ENCODE results near the gene DLGAP1. TPM values are rescaled to one million over a fixed set of nuclear protein-coding genes. Genes with fewer than 3 reads are reported as not detected.
"Not testable (repeated sequence)": the region's sequence is repeated elsewhere in the genome, so short reads cannot be mapped to it uniquely, and the experiment has no call there.

DLGAP1 gene
- total RNA-seq, 1 experiment from 2014 or later: 0.53 TPM

DNA sequence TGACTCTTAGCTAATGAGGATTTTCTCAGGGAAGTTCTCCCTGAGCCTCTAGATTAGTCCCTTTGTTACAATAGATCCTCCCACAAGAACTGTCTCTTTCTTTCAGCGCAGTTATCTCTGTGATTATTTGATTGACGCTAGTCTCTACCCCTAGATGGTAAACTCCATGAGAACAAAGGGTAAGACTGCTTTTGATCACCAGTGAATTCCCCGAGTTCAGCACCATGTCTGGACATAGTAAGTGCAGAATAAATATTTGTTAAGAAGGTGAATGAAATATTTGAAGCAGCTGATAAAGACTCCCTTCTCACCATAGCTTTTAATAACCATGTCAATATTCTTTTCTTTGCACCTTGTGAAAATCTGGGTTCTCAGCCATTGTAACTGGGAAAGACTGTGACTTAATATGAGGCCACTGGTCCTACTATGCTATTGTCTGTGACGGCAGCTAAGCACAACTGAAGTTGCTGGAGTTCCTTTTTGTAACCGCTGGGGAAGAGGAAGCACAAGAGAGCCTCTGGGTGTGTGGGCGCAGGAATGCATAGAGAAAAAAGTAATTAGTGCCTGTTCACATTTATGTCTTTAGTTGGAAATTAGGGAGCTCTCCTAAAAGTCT, 790.4 kb downstream of the DLGAP1 start:
- peak; percentile 85 for DNase-seq (ENCODE audit: low spot score)

- no peak for DNase-seq (ENCODE audit: low spot score)
These were observed 791.1 kb downstream of the DLGAP1 start for GRCh38 chr18:3663870-3664512.

DNA sequence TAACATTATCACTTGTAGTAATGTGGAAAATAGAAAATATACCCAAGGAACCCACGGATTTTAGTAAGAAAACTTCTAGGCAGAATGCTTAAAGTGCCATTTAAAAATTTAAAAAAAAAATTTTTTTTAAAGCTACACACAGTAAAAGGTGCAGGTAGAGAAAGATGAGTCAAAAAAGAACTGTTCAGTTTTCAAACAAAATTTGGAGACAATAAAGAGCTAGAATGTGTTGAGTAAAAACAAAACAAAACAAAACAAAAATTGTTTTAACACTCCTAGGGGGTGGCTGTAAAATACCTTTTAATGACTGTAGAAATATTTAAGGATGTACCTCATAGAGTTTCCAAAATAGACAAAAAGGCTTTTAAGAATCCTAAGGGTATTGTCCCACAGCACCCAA, 793.1 kb downstream of the DLGAP1 start:
- no peak for DNase-seq (ENCODE audit: low spot score)

DNA sequence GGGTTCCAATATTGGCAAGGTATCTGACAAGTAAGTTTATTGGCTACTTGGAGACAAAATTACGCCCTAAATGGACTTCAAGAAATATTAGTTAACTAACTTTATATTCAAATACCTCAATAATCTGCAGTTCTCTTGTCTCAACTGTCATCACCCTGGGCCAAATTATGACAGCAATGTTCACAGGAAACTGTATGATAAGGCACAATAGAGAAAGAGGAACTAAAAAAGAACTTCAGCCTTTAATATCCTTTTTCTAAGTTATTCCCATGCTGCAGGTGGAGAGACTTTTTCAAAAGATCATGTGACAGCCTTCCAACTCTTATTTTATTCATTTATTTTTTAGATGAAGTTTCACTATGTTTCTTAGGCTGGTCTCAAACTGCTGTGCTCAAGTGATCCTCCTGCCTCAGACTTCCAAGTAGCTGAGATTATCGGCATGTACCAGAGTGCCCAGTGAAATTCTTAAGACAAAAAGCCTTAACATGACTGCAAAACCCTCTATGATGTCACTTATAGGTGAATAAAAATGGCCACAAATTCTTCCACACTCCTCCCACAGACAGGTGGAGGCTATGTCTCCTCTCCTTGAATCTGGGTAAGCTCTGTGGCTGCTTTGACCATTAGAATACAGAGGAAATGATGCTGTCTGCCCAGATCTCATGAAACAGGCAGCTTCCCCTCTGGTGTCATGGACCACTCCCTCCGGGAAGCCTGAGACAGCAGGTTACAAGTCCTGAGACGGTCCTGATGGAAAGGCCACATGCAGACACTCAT, 794.2 kb downstream of the DLGAP1 start:
- DNase-seq (ENCODE audit: low spot score): no peak

DNA sequence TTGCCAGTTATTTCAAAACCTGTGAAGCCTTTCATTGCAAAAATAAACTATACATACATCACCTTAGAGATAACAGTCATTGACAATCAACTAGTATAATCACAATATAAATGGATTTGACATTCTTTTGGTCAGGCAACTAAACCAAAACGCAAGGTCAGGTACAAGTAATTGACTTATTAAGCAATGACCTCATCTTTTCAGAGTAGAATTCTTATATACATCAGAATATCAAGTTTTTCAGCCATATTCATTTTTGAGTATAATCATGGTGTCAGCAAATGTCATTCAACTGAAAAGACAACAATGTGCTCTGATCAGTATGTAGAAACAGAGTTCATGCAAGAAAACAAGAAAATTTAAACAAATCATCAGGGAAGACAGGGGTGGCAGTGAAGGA, 796.6 kb downstream of the DLGAP1 start:
- DNase-seq (ENCODE audit: low spot score): no peak

- DNase-seq (ENCODE audit: low spot score): peak; percentile 64
These were observed 799.7 kb downstream of the DLGAP1 start for GRCh38 chr18:3655254-3656050.

DNA sequence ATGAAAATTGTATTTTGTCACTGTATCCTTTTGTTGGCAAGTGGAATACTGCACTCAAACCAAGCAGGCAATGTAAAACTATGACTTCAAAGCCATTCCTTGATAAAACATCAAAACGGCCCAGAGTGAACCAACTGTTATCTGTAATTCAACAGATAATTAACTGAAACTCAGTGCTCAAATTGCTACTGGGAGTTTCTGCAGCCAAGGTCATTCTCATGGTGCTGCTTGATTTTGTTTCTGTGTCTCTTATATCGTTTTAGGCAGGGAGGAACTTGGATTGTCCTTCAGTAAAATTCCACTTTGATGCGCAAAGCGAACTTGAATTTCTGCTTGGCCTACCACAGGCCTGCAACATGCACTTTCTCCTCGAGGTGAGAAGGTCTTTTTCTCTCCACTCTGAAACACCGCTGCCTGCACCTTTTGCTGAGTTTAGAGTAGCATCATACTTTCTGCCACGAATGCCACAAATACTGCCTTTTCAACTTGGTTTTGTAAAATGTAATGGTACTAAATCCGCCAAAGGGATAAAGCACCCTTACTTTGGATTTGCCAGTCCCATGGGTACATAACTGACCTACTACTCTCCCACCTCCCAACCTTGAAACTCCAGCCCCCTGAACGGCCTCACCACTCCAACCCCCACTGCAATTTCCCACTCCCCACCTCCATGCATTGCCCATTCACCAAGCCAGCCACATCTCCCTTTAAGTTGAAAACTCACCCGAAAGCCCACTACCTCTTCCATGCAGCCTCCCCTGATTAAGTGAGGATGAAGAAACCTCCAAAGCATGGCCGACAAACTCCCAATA, 800.5 kb downstream of the DLGAP1 start:
- no peak for DNase-seq (ENCODE audit: low spot score)

DNA sequence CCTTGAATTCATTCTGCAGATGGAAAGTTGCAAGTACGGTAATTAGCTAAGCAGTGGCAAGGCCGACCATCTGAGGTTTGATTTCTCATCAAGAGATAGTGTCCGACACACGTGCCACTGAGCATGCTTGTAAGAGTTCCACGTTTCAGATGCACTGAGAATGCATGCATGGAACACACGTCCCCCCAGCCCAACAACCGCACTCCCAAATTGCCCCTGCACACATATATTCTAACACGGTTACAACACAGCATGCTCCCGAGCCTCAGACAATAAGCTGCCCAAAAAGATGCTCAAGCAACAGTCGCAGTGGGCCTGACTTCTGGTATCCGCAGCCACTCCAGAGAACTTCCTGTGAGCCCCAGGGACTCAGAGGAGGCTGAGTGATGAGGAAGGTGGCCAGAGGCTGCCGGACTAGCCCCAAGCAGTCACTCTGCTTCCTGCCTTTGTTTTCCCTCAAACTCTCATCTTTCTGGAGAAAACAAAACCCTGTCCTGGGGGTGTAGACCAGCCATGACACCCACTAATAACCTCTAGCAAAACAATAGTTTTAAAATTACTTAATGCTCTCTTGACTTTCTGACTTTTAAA, 801.2 kb downstream of the DLGAP1 start:
- no peak for DNase-seq (ENCODE audit: low spot score)

DNA sequence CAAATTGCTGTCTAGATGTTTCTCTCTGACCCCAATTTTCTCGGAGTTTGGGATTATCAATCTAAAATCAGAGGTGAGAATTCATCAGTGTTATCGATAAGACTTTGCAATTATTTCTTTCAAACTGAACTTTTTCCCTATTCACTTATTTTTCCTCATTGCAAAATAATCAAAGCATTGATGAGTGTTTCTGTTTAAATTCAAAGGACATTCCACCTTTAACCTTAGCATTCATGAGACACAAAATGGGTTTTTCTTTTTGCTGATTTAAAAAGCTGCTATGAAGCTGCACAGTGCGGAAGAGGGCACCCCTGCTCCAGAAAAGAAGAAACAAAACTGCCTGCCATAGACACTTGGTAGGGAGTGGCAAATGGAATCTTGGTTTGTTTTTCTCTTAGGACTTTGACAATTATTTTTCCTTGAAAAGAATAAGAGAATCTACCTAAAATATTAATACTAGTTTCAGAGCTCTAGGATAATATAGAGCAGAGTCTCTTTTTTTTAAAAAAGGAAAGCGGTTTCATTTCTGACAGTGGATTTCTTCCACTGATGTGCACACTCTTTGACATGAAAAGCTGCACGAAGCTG, 801.8 kb downstream of the DLGAP1 start:
- DNase-seq (ENCODE audit: low spot score): no peak

DNA sequence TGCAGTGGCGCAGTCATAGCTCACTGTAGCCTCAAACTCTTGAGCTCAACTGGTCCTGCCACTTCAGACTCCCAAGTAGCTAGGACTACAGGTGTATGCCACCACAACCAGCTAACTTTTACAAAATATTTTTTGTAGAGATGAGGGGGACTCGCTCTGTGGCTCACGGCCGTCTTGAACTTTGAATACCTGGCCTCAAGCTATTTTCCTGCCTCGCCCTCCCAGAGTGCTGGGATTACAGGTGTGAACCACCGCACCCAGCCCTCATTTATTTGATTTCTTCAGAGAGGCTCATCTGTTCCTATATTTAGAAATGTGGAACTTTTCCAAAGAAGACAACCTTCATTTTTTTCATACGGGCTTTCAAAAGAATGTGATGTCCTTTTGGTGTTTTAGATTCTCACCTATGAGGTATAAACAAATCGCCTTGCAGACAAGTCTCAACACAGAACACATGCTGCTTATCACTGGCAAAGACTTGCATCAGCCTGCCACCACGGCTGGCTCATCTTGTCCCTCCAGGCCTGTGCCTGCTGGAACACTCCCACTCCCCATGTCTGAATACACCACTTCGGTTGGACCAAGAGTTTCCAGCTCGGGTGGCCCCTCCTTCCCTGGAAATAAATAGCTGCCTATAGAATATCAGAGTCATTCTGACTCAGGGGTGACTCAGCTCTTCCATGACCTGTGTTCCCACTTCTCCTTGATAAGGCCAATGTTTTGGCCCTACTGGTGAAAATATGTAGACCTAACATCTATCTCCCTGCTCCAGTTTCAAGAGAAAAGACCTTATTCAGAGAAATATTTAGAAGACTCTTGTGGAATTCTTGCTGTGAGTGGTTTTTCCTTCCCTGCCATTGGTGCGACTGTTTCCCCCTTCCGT, 802.5 kb downstream of the DLGAP1 start:
- peak; percentile 99 for DNase-seq (ENCODE audit: low spot score)

GRCh38 chr18:3651266-3651665, 803.8 kb downstream of the DLGAP1 start:
- no peak for DNase-seq (ENCODE audit: low spot score)

DNA sequence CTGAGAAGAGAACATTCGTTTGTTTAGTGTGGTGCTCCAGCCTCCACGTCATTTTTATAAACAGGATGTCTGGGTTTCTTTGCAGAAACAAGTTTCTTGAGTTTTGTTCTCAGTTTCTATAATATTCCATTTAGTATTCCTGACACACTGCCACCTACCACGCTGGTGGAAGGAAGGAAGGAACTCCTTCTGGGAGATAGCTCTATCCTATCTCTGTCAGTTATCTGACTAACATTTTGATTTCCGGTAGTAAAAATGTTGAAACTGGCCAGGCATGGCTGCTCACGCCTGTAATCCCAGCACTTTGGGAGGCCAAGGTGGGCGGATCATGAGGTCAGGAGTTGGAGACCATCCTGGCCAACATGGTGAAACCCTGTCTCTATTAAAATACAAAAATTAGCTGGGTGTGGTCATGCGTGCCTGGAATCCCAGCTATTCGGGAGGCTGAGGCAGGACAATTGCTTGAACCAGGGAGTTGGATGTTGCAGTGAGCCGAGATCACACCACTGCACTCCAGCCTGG, 804.5 kb downstream of the DLGAP1 start:
- DNase-seq (ENCODE audit: low spot score): not testable (repeated sequence)

GRCh38 chr18:3649633-3650426, 805.3 kb downstream of the DLGAP1 start:
- no peak for DNase-seq (ENCODE audit: low spot score)

- DNase-seq (ENCODE audit: low spot score): no peak
These were observed 805.9 kb downstream of the DLGAP1 start for GRCh38 chr18:3649135-3649632.

DNA sequence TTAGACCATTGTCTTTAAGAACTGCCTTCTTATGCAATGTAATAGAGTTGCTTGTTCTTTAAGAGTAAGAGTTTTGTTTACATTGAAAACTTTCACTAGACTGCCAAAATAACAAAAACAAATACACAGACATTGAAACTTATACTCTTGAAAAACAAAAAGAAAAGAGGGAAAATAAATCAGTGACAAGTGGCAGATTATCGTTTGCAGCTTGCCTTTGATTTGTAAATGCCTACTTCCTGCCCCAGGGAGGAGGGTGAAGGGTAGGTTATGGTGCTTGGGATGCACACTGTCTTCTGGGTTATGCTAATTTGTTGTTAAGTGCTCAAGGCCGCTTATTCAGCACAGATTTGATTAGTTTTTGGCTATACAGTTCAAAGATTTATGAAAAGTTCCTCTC, 806.5 kb downstream of the DLGAP1 start:
- DNase-seq (ENCODE audit: low spot score): no peak

GRCh38 chr18:3648200-3648599, 806.9 kb downstream of the DLGAP1 start:
- no peak for DNase-seq (ENCODE audit: low spot score)

- no peak for DNase-seq (ENCODE audit: low spot score)
These were observed 807.5 kb downstream of the DLGAP1 start for GRCh38 chr18:3647636-3648035.

All from HT-29 (cell line).